CD4-positive, alpha-beta T cell (primary cell): ENCODE results near the gene FRY. TPM values are rescaled to one million over a fixed set of nuclear protein-coding genes. Genes with fewer than 3 reads are reported as not detected.

ENCODE experiments used
- ATAC-seq: fragments of 200-7000 bp; cut with Tn5 transposase; one replicate; pipeline ENCODE4 v1.10.0; 2022; ENCODE audit warnings: mild to moderate bottlenecking; ENCODE audit not compliant: poor library complexity
- CTCF ChIA-PET: fragments of 350-600 bp; sonication (Branson Sonifier 250); formaldehyde crosslinking; loops from one replicate; lab custom pipeline; 2021; ENCODE audit warnings: antibody characterized with exemption, inconsistent platforms; lab: Charles Lee
- POLR2A ChIA-PET: fragments of 350-600 bp; sonication (Branson Sonifier 250); formaldehyde crosslinking; loops from one replicate; lab custom pipeline; 2021; ENCODE audit warnings: antibody characterized with exemption, inconsistent platforms; lab: Charles Lee
- DNase-seq, 14 experiments: peaks; one replicate each; pipeline ENCODE4 v3.0.0-alpha.2; 2013 to 2020; ENCODE audit warnings: mixed read lengths in 2 of 14
- H3K27ac ChIP-seq, 2 donors: one replicate each; pipeline versions ENCODE4 v1.5.1 to v1.7.0; 2013; ENCODE audit warnings: low read length in 2 of 2, low read depth in 1 of 2, mild to moderate bottlenecking in 1 of 2
- H3K27me3 ChIP-seq, 2 experiments: 1 replicate in 1 of 2; 2 replicates in 1 of 2; pipeline versions ENCODE4 v1.6.1 to v1.7.0; 2013; ENCODE audit warnings: low read length in 2 of 2, control low read depth in 1 of 2, mild to moderate bottlenecking in 1 of 2, moderate library complexity in 1 of 2; ENCODE audit not compliant: insufficient read depth in 2 of 2, control insufficient read depth in 1 of 2
- H3K36me3 ChIP-seq: one replicate; pipeline ENCODE4 v1.6.1; 2013; ENCODE audit warnings: low read length, control low read depth; ENCODE audit not compliant: insufficient read depth
- H3K4me1 ChIP-seq: one replicate; pipeline ENCODE4 v1.6.1; 2013; ENCODE audit warnings: low read length, control low read depth; ENCODE audit not compliant: insufficient read depth
- H3K4me3 ChIP-seq: one replicate; pipeline ENCODE4 v1.5.1; 2013; ENCODE audit warnings: mild to moderate bottlenecking, low read length, moderate library complexity
- H3K9me3 ChIP-seq, 2 experiments: 1 replicate in 1 of 2; 2 replicates in 1 of 2; pipeline versions ENCODE4 v1.6.1 to v1.7.0; 2013; ENCODE audit warnings: low read length in 2 of 2, mild to moderate bottlenecking in 2 of 2, control low read depth in 1 of 2, moderate library complexity in 1 of 2; ENCODE audit not compliant: control insufficient read depth in 1 of 2, insufficient read depth in 1 of 2
- H3K27ac Mint-ChIP-seq: one replicate; pipeline ENCODE4 v1.8.0; 2020; ENCODE audit warnings: mixed read lengths
- H3K27me3 Mint-ChIP-seq: one replicate; pipeline ENCODE4 v1.8.0; 2021; ENCODE audit warnings: mixed read lengths
- H3K36me3 Mint-ChIP-seq: one replicate; pipeline ENCODE4 v1.8.0; 2021; ENCODE audit warnings: low read depth, mixed read lengths
- H3K4me1 Mint-ChIP-seq: one replicate; pipeline ENCODE4 v1.8.0; 2021; ENCODE audit warnings: low read depth, mixed read lengths
- H3K4me3 Mint-ChIP-seq: one replicate; pipeline ENCODE4 v1.8.0; 2020; ENCODE audit warnings: mild to moderate bottlenecking, mixed read lengths
- H3K9me3 Mint-ChIP-seq: one replicate; pipeline ENCODE4 v1.8.0; 2020; ENCODE audit warnings: mixed read lengths
- CTCF ChIP-seq: fragments of 200-600 bp; IDR thresholded peaks from one replicate; pipeline ENCODE4 v1.8.0; 2022; ENCODE audit warnings: antibody characterized with exemption, mild to moderate bottlenecking
- intact Hi-C, 2 experiments: fragments of 100-400 bp; cut with DNase I in 1 of 2; cut with micrococcal nuclease in 1 of 2; formaldehyde crosslinking; loops; one replicate each; pipeline versions ENCODE4 v1.15.1 to v1.9.0; 2023 to 2025; cut with DNase I, micrococcal nuclease
- total RNA-seq, 174 experiments: library from RNA in 2 of 174; stranded (reverse) in 2 of 174; gene quantifications; one replicate each; pipeline ENCODE4 v1.2.3 and lab custom pipeline; 2021 to 2026

Gene FRY
- total RNA-seq, 2 experiments from 2014 or later, result 13.7 to 18.4 TPM

- intact Hi-C loops, result no loop called here
- ChIA-PET CTCF (no interaction called here), POLR2A (interaction anchor here (0.5 kb wide), 1 partner anchor 22 kb away, joined by 3 read pairs; no protein-coding TSS in a partner anchor)
- Mint-ChIP-seq H3K4me3 (no peak overlapping the region), H3K27me3 (no peaks in the 10 kb centered on the region), H3K27ac (no peak overlapping the region), H3K9me3 (no peaks in the 10 kb centered on the region), H3K36me3 (no peaks in the 10 kb centered on the region), H3K4me1 (no peaks in the 10 kb centered on the region)
- no peak for TF ChIP-seq CTCF
- Histone ChIP-seq H3K27me3 (no peaks in the 10 kb centered on the region), H3K4me1 (no peaks in the 10 kb centered on the region), H3K9me3 (no peaks in the 10 kb centered on the region), H3K4me3 (no peak overlapping the region), H3K36me3 (no peaks in the 10 kb centered on the region), H3K27ac (no peak overlapping the region)
- no peak for DNase-seq
- no peak for ATAC-seq
Measured at GRCh38 chr13:32092496-32092895, 60.9 kb downstream of the FRY start.

GRCh38 chr13:32093006-32093405, 61.4 kb downstream of the FRY start:
- TF ChIP-seq CTCF, result no peak
- Histone ChIP-seq H3K27me3 (no peaks in the 10 kb centered on the region), H3K4me1 (no peaks in the 10 kb centered on the region), H3K4me3 (no peak overlapping the region), H3K36me3 (no peaks in the 10 kb centered on the region), H3K27ac (no peak overlapping the region), H3K9me3 (no peaks in the 10 kb centered on the region)
- intact Hi-C loops, result no loop called here
- Mint-ChIP-seq H3K36me3 (no peaks in the 10 kb centered on the region), H3K4me1 (no peaks in the 10 kb centered on the region), H3K9me3 (no peaks in the 10 kb centered on the region), H3K27ac (no peak overlapping the region), H3K4me3 (no peak overlapping the region), H3K27me3 (no peaks in the 10 kb centered on the region)
- POLR2A ChIA-PET, result interaction anchor here (0.5 kb wide), 1 partner anchor 21 kb away, joined by 3 read pairs; no protein-coding TSS in a partner anchor
- CTCF ChIA-PET, result no interaction called here
- ATAC-seq (no peak), DNase-seq (no peak)

- Mint-ChIP-seq H3K27me3 (no peaks in the 10 kb centered on the region), H3K4me1 (no peaks in the 10 kb centered on the region), H3K9me3 (no peaks in the 10 kb centered on the region), H3K36me3 (peaks cover 24% of the 10 kb centered on the region), H3K4me3 (no peak overlapping the region), H3K27ac (no peak overlapping the region)
- ChIA-PET CTCF (no interaction called here), POLR2A (no interaction called here)
- peaks cover 12% of the 10 kb centered on the region for H3K36me3 ChIP-seq
- intact Hi-C loops, result no loop called here
- TF ChIP-seq CTCF, result no peak
- no peak overlapping the region for H3K27ac ChIP-seq
- H3K9me3 ChIP-seq, result peaks cover 0 to 4% of the 10 kb centered on the region in 2 experiments
- no peaks in the 10 kb centered on the region for H3K4me1 ChIP-seq
- H3K4me3 ChIP-seq, result no peak overlapping the region
- DNase-seq (peak in 2 of 14 experiments; percentile 4 to 10), ATAC-seq (no peak)
- no peaks in the 10 kb centered on the region for H3K27me3 ChIP-seq
Measured at GRCh38 chr13:32098272-32098671, 66.7 kb downstream of the FRY start.
